HepG2 (cell line): ENCODE results near the gene COL9A3. TPM values are rescaled to one million over a fixed set of nuclear protein-coding genes. Genes with fewer than 3 reads are reported as not detected.

Experiments
- ATAC-seq: fragments of 200-7000 bp; cut with Tn5 transposase; 3 replicates; pipeline ENCODE4 v1.9.1; 2020; ENCODE audit warnings: mild to moderate bottlenecking, moderate library complexity
- BruUV-seq: library from RNA; stranded (reverse); fragments of 400-500 nt; replicated peaks from 2 replicates; lab custom pipeline; 2021; lab: Mats Ljungman, UMichigan
- CTCF ChIA-PET: fragments of 300-600 bp; formaldehyde crosslinking; extraction: SDS; loops from one replicate; lab custom pipeline; 2021; ENCODE audit warnings: low total read pairs, inconsistent platforms, low intra/inter-chr PET ratio; lab: Yijun Ruan, JAX
- POLR2A ChIA-PET: fragments of 350-600 bp; sonication (Branson Sonifier 250); formaldehyde crosslinking; loops from one replicate; lab custom pipeline; 2020; ENCODE audit warnings: antibody characterized with exemption, inconsistent platforms; lab: Yijun Ruan, JAX
- DNase-seq: peaks from one replicate; pipeline ENCODE4 v3.0.0-alpha.2; 2015; ENCODE audit warnings: low spot score
- FAIRE-seq: peaks from 3 replicates; lab custom pipeline; 2011; peaks lifted over from hg19 to GRCh38; lab: Jason Lieb, UNC
- H2AFZ ChIP-seq: one replicate; pipeline ENCODE4 v1.6.1; 2011; ENCODE audit warnings: low read length, inconsistent platforms
- H3K27ac ChIP-seq: fragments of 300-600 bp; 3 replicates; pipeline ENCODE4 v1.8.0; 2011; ENCODE audit warnings: mixed run types, mild to moderate bottlenecking, mixed read lengths, low read length, inconsistent platforms; ENCODE audit not compliant: insufficient read depth; ENCODE audit errors: extremely low read length
- H3K27me3 ChIP-seq, 2 experiments: fragments of 200-600 bp in 1 of 2; 2 replicates in 1 of 2; 3 replicates in 1 of 2; pipeline versions ENCODE4 v1.6.0 to v1.8.0; 2011; ENCODE audit warnings: low read length in 2 of 2, mild to moderate bottlenecking in 2 of 2, moderate library complexity in 2 of 2, inconsistent platforms in 1 of 2; ENCODE audit not compliant: insufficient read depth in 2 of 2, control insufficient read depth in 1 of 2
- H3K36me3 ChIP-seq, 2 experiments: fragments of 200-600 bp in 1 of 2; replicated peaks in 1 of 2; 2 replicates in 1 of 2; 3 replicates in 1 of 2; pipeline versions ENCODE4 v1.5.1 to v1.8.0; 2011; ENCODE audit warnings: low read length in 2 of 2, inconsistent platforms in 1 of 2; ENCODE audit not compliant: insufficient read depth in 2 of 2, control insufficient read depth in 1 of 2
- H3K4me1 ChIP-seq: 2 replicates; pipeline ENCODE4 v1.5.1; 2012; ENCODE audit warnings: low read length, inconsistent platforms; ENCODE audit not compliant: insufficient read depth
- H3K4me2 ChIP-seq: 2 replicates; pipeline ENCODE4 v1.6.0; 2011; ENCODE audit warnings: low read depth, low read length, inconsistent platforms
- H3K4me3 ChIP-seq, 3 experiments: fragments of 200-600 bp in 1 of 3; sonication (generic), shearing (Covaris generic) in 1 of 3; replicated peaks in 1 of 3; 2 replicates each; pipeline ENCODE4 v1.5.1; 2011 to 2016; ENCODE audit warnings: low read length in 3 of 3, inconsistent platforms in 2 of 3, low read depth in 2 of 3, mild to moderate bottlenecking in 2 of 3, control low read depth in 1 of 3, mixed read lengths in 1 of 3; ENCODE audit not compliant: insufficient read depth in 1 of 3
- H3K79me2 ChIP-seq: one replicate; pipeline ENCODE4 v1.6.1; 2011; ENCODE audit warnings: low read length, inconsistent platforms; ENCODE audit not compliant: insufficient read depth
- H3K9ac ChIP-seq: 2 replicates; pipeline ENCODE4 v1.6.0; 2011; ENCODE audit warnings: mild to moderate bottlenecking, low read depth, low read length, inconsistent platforms; ENCODE audit not compliant: insufficient read depth
- H3K9me3 ChIP-seq: 2 replicates; pipeline ENCODE4 v1.5.1; 2012; ENCODE audit warnings: mild to moderate bottlenecking, low read length
- H4K20me1 ChIP-seq: 2 replicates; pipeline ENCODE4 v1.6.0; 2011; ENCODE audit warnings: inconsistent platforms, mild to moderate bottlenecking, low read length, moderate library complexity; ENCODE audit not compliant: insufficient read depth
- ARID5B ChIP-seq: IDR thresholded peaks from 2 replicates; pipeline ENCODE4 v1.4.0; 2020; ENCODE audit warnings: mild to moderate bottlenecking, missing genetic modification reagents
- FOXM1 ChIP-seq: sonication (generic); formaldehyde crosslinking; IDR thresholded peaks from 2 replicates; pipeline ENCODE4 v1.5.0; 2020; ENCODE audit warnings: missing genetic modification reagents
- GATAD2A ChIP-seq: IDR thresholded peaks from 2 replicates; pipeline ENCODE4 v1.6.1; 2016
- MIXL1 ChIP-seq: IDR thresholded peaks from 2 replicates; pipeline ENCODE4 v1.6.1; 2016
- MXD4 ChIP-seq: IDR thresholded peaks from 2 replicates; pipeline ENCODE4 v1.6.1; 2016; ENCODE audit warnings: mild to moderate bottlenecking, missing biosample characterization, missing genetic modification reagents
- YEATS4 ChIP-seq: sonication (generic); formaldehyde crosslinking; IDR thresholded peaks from 2 replicates; pipeline ENCODE4 v1.4.0; 2020; ENCODE audit warnings: missing genetic modification reagents, borderline replicate concordance
- ZFP37 ChIP-seq: sonication (generic); formaldehyde crosslinking; IDR thresholded peaks from 2 replicates; pipeline ENCODE4 v1.4.0; 2020; ENCODE audit warnings: missing genetic modification reagents, borderline replicate concordance
- ZFY ChIP-seq: sonication (generic); formaldehyde crosslinking; IDR thresholded peaks from 2 replicates; pipeline ENCODE4 v1.4.0; 2020; ENCODE audit warnings: missing genetic modification reagents
- ZNF10 ChIP-seq: sonication (generic); formaldehyde crosslinking; IDR thresholded peaks from 2 replicates; pipeline ENCODE4 v1.4.0; 2020; ENCODE audit warnings: mild to moderate bottlenecking, low read depth, missing genetic modification reagents, borderline replicate concordance
- ZNF142 ChIP-seq: sonication (generic); formaldehyde crosslinking; IDR thresholded peaks from 2 replicates; pipeline ENCODE4 v1.4.0; 2020; ENCODE audit warnings: missing genetic modification reagents
- ZNF607 ChIP-seq: sonication (generic); formaldehyde crosslinking; IDR thresholded peaks from 2 replicates; pipeline ENCODE4 v1.5.1; 2020; ENCODE audit warnings: missing genetic modification reagents, mild to moderate bottlenecking, borderline replicate concordance
- ZNF615 ChIP-seq: sonication (generic); formaldehyde crosslinking; IDR thresholded peaks from 2 replicates; pipeline ENCODE4 v1.5.0; 2020; ENCODE audit warnings: mild to moderate bottlenecking, missing genetic modification reagents, borderline replicate concordance
- ZNF883 ChIP-seq: sonication (generic); formaldehyde crosslinking; IDR thresholded peaks from 2 replicates; pipeline ENCODE4 v1.5.1; 2020; ENCODE audit warnings: mild to moderate bottlenecking, missing genetic modification reagents; ENCODE audit errors: not compliant biosample characterization
- WGBS: methylation state at CpG from one replicate; pipeline ENCODE4 v1.1.6; 2017; ENCODE audit warnings: low lambda C conversion rate; 5-methylcytosine and 5-hydroxymethylcytosine counted together
- in situ Hi-C: cut with HindIII; loops from 2 replicates; pipeline ENCODE4 v1.10.0; 2017; ENCODE audit warnings: low pct_unique_long_range_greater_than_20kb; ENCODE audit not compliant: extremely low pct_ligation_motif_present
- intact Hi-C: fragments of 100-400 bp; cut with micrococcal nuclease; formaldehyde crosslinking; loops from one replicate; pipeline ENCODE4 v1.10.0; 2022; ENCODE audit not compliant: unreplicated experiment
- polyA plus RNA-seq, 8 experiments: library from polyadenylated mRNA; depleted of rRNA in 3 of 8; stranded (reverse) in 7 of 8; unstranded in 1 of 8; fragments of >200 nt; fragmentation: Illumina TruSeq in 4 of 8; extraction: Trizol in 4 of 8; gene quantifications; 2 replicates each; pipeline versions ENCODE4 v1.2.1 to v1.2.3, GENCODE V29; 2011 to 2016; ENCODE audit warnings: low read depth in 4 of 8, missing spikeins in 1 of 8, mixed read lengths in 1 of 8; ENCODE audit not compliant: insufficient read depth in 1 of 8
- total RNA-seq, 5 experiments: library from RNA; depleted of rRNA; stranded (reverse); fragments of >200 nt; fragmentation: Illumina TruSeq; extraction: Trizol; gene quantifications; 2 replicates each; pipeline ENCODE4 v1.2.3, GENCODE V29; 2016; ENCODE audit warnings: low read depth in 1 of 5

COL9A3 gene
- total and polyA plus RNA-seq, 2 of the 13 experiments (the other 11 are each of a cell fraction or from before 2014, with no cell fraction given): 155 to 204 TPM

DNA sequence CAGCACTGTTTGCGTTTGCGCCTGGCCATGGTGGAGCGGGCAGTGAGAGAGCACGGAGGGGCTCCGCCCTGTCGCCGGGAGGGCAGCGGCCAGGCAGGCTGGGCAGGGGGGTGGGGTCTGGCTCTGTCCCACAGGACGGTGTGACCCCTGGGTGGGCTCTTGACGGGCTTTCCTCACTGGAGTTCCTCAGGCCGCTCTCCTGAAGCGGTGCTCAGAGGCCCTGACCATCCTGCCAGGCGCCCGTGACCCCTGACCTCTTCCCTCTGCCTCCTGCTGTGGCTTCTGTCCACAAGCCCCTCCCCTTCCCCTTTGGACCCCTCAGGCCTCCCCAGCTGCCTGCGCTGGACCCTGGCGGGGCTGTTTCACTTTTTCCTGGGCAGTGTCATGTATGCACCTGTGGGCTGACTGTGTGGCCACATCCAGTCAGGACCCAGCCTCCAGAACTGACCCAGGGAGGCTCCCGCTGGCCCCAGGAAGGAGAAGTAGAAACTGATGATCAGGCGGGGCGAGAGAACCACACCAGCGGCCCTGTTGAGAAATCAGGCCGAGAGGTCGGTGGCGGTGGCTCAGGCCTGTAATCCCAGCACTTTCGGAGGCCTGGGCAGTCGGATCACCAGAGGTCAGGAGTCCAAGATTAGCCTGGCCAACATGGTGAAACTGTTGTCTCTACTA, 11.0 kb upstream of the COL9A3 start:
- H3K27me3 ChIP-seq: no peaks in the 10 kb centered on the region
- peaks cover 42 to 44% of the 10 kb centered on the region in 2 experiments for H3K36me3 ChIP-seq
- no TSS peak for BruUV-seq
- no peaks in the 10 kb centered on the region for H3K9me3 ChIP-seq
- H3K9ac ChIP-seq: peak overlapping the region; percentile 88
- in situ Hi-C loops: no loop called here
- CTCF ChIA-PET: interaction anchor here (1.5 kb wide), 1 partner anchor 14 kb away, joined by 5 read pairs; no protein-coding TSS in a partner anchor
- H3K27ac ChIP-seq: peak overlapping the region; percentile 89
- intact Hi-C loops: loop anchor here (1.0 to 5.0 kb wide), 4 partner anchors 12 to 184 kb away; no protein-coding TSS in a partner anchor
- peaks cover 15% of the 10 kb centered on the region; the same call in 1 of the 2 replicates for H4K20me1 ChIP-seq
- peak overlapping the region; percentile 89 for H3K4me2 ChIP-seq
- ATAC-seq (peak; percentile 76), DNase-seq (peak; percentile 90), FAIRE-seq (peak; percentile 92)
- peaks cover 48% of the 10 kb centered on the region for H3K4me1 ChIP-seq
- H3K4me3 ChIP-seq: peak overlapping the region; percentile 82 to 100 (median 96)
- POLR2A ChIA-PET: interaction anchor here (1.1 to 6.6 kb wide), 8 partner anchors 10 to 182 kb away, joined by 3 to 110 read pairs (median 10); partner anchors contain the start of genes COL9A3 and MRGBP
- H3K79me2 ChIP-seq: peaks cover 24% of the 10 kb centered on the region
- no peak overlapping the region for H2AFZ ChIP-seq
- 0% methylated on average over 25 of the region's 25 CpGs for WGBS
- TF ChIP-seq FOXM1 (CRISPR knock-in tag) (0 out of 2 replicates have a peak, but pooled peaks have one; percentile 26), MXD4 (CRISPR knock-in tag) (peak; percentile 88), ZNF142 (CRISPR knock-in tag) (peak; percentile 69), ZFP37 (peak; percentile 82), GATAD2A (peak; percentile 95), ZFY (CRISPR knock-in tag) (peak; percentile 95), YEATS4 (CRISPR knock-in tag) (peak; percentile 93), ZNF10 (CRISPR knock-in tag) (no peak), MIXL1 (no peak; the same call in 1 of the 2 replicates), ARID5B (CRISPR knock-in tag) (peak; percentile 71), ZNF607 (CRISPR knock-in tag) (peak; percentile 77), ZNF883 (CRISPR knock-in tag) (peak; percentile 9), ZNF615 (CRISPR knock-in tag) (0 out of 2 replicates have a peak, but pooled peaks have one; percentile 44)
